HUES48 (cell line): Measurements from ENCODE around the gene STK32C.

Experiments
- H3K27ac ChIP-seq: one replicate; pipeline ENCODE4 v1.7.0; 2013; ENCODE audit warnings: low read depth, low read length, inconsistent platforms
- H3K27me3 ChIP-seq: 2 replicates; pipeline ENCODE4 v1.6.1; 2013; ENCODE audit warnings: mild to moderate bottlenecking, low read length; ENCODE audit not compliant: control insufficient read depth, insufficient read depth
- H3K36me3 ChIP-seq: 2 replicates; pipeline ENCODE4 v1.6.1; 2013; ENCODE audit warnings: low read length; ENCODE audit not compliant: control insufficient read depth, insufficient read depth
- H3K4me1 ChIP-seq: 2 replicates; pipeline ENCODE4 v1.6.1; 2013; ENCODE audit warnings: mild to moderate bottlenecking, low read length; ENCODE audit not compliant: control insufficient read depth, insufficient read depth
- H3K4me3 ChIP-seq: 2 replicates; pipeline ENCODE4 v1.5.1; 2013; ENCODE audit warnings: mild to moderate bottlenecking, low read depth, low read length
- H3K9ac ChIP-seq: 2 replicates; pipeline ENCODE4 v1.6.1; 2013; ENCODE audit warnings: mild to moderate bottlenecking, low read depth, low read length, moderate library complexity
- H3K9me3 ChIP-seq: 2 replicates; pipeline ENCODE4 v1.6.1; 2013; ENCODE audit warnings: low read length; ENCODE audit not compliant: control insufficient read depth, insufficient read depth

The STK32C gene

DNA sequence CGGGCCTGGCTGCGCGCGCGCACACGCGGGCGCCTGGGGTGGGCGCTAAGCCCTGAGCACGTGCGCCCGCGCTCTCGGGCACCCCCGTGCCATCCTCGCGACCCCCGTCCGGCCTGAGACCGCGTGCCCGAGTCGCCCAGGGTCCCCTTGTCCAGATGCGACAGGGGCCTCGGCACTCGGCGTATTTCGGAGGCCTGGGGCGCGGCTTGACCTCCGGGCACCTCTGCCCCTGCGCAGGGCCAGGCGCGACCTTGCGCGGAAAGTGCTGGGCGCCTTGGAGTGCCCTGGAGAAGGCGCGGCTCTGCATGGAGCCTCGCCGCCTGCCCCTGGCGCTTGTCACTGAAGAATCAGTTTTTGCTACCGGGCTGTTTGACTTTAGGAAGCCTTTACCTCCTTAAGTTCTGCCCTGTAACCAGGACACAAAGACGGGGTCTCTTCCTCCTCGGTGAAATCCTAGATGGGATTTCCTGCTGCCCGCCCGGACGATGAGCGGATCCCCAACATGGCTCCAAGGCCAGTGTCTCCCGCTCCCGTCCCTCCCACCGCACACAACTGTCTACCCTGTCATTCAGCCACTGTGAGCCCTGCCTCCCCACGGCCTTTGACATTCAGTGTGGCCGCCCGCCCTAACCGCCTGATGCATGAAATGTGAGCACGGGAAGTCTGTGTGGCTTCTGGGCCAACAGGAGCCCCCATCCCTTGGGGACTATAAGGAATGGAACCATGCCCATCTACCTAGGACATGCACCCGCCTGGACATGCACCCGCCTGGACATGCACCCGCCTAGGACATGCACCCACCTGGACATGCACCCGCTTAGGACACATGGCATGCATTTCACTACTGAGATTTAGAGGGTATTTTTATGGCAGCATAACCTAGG, 1.1 kb upstream of the STK32C start:
- H3K4me1 ChIP-seq: no peaks in the 10 kb centered on the region
- peaks cover 57% of the 10 kb centered on the region for H3K27me3 ChIP-seq
- H3K9me3 ChIP-seq: peaks cover 8% of the 10 kb centered on the region; the same call in 1 of the 2 replicates
- peak overlapping the region; percentile 85 for H3K4me3 ChIP-seq
- no peak overlapping the region for H3K27ac ChIP-seq
- no peak overlapping the region for H3K9ac ChIP-seq
- no peaks in the 10 kb centered on the region for H3K36me3 ChIP-seq

- no peaks in the 10 kb centered on the region for H3K36me3 ChIP-seq
- no peak overlapping the region for H3K27ac ChIP-seq
- peaks cover 8% of the 10 kb centered on the region; the same call in 1 of the 2 replicates for H3K9me3 ChIP-seq
- no peaks in the 10 kb centered on the region for H3K4me1 ChIP-seq
- no peak overlapping the region for H3K9ac ChIP-seq
- peak overlapping the region; percentile 59 for H3K4me3 ChIP-seq
- peaks cover 57% of the 10 kb centered on the region for H3K27me3 ChIP-seq
These were observed 642 bp downstream of the STK32C start for GRCh38 chr10:132306864-132307751.

GRCh38 chr10:132306343-132306685, 1.4 kb downstream of the STK32C start:
- Histone ChIP-seq H3K27ac (no peak overlapping the region), H3K9me3 (peaks cover 8% of the 10 kb centered on the region; the same call in 1 of the 2 replicates), H3K27me3 (peaks cover 57% of the 10 kb centered on the region), H3K36me3 (no peaks in the 10 kb centered on the region), H3K9ac (no peak overlapping the region), H3K4me1 (no peaks in the 10 kb centered on the region), H3K4me3 (no peak overlapping the region)

GRCh38 chr10:132305654-132306342, 2.0 kb downstream of the STK32C start:
- H3K27me3 ChIP-seq: peaks cover 52% of the 10 kb centered on the region
- H3K27ac ChIP-seq: no peak overlapping the region
- H3K36me3 ChIP-seq: no peaks in the 10 kb centered on the region
- no peaks in the 10 kb centered on the region for H3K4me1 ChIP-seq
- peaks cover 8% of the 10 kb centered on the region; the same call in 1 of the 2 replicates for H3K9me3 ChIP-seq
- no peak overlapping the region for H3K4me3 ChIP-seq
- H3K9ac ChIP-seq: no peak overlapping the region

DNA sequence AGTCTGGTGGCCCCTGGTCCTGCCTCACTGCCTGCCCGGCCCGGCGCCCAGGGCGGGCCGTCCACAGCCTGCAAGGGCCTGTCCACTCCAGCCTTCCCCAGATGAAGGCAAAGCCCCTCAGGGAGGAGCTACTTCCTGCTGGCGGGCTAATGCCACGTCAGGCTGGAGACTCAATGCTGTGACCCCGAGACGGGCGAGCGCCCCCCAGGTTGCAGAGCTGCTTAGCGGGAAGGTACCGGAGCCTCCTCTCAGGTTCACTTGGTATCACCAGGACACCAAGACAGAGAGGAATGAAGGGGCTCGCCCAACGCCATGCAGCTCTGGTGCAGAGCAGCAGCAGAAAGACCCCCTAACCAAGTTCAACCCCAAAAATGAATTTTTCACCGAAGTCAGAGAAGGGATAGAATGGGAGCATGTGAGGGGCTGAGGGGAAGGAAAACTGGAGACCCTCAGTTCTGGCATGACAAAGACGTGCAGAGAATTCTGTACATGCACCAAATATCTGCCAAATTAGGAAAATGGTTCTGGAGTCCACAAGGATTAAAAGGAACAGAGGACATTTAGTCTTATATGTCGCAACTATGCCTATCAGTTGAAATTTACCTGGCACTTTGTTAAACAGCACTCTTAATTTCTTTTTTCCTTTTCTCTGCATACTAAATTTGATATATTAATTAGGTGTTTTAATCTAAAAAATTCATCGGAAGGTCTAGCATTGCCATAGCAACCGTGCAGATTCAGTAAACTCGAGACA, 2.8 kb downstream of the STK32C start:
- no peak overlapping the region for H3K4me3 ChIP-seq
- H3K9ac ChIP-seq: no peak overlapping the region
- peaks cover 43% of the 10 kb centered on the region for H3K27me3 ChIP-seq
- no peaks in the 10 kb centered on the region for H3K4me1 ChIP-seq
- no peaks in the 10 kb centered on the region for H3K36me3 ChIP-seq
- H3K9me3 ChIP-seq: peaks cover 8% of the 10 kb centered on the region; the same call in 1 of the 2 replicates
- H3K27ac ChIP-seq: no peak overlapping the region

- Histone ChIP-seq H3K9me3 (peaks cover 8% of the 10 kb centered on the region; the same call in 1 of the 2 replicates), H3K36me3 (no peaks in the 10 kb centered on the region), H3K27me3 (peaks cover 29% of the 10 kb centered on the region), H3K4me1 (no peaks in the 10 kb centered on the region), H3K9ac (no peak overlapping the region), H3K27ac (no peak overlapping the region), H3K4me3 (no peak overlapping the region)
These were observed 4.2 kb downstream of the STK32C start for GRCh38 chr10:132303361-132304115.

GRCh38 chr10:132302421-132303310, 5.1 kb downstream of the STK32C start:
- Histone ChIP-seq H3K4me1 (no peaks in the 10 kb centered on the region), H3K36me3 (no peaks in the 10 kb centered on the region), H3K9me3 (peaks cover 8% of the 10 kb centered on the region; the same call in 1 of the 2 replicates), H3K9ac (no peak overlapping the region), H3K27ac (no peak overlapping the region), H3K4me3 (no peak overlapping the region), H3K27me3 (peaks cover 28% of the 10 kb centered on the region)

DNA sequence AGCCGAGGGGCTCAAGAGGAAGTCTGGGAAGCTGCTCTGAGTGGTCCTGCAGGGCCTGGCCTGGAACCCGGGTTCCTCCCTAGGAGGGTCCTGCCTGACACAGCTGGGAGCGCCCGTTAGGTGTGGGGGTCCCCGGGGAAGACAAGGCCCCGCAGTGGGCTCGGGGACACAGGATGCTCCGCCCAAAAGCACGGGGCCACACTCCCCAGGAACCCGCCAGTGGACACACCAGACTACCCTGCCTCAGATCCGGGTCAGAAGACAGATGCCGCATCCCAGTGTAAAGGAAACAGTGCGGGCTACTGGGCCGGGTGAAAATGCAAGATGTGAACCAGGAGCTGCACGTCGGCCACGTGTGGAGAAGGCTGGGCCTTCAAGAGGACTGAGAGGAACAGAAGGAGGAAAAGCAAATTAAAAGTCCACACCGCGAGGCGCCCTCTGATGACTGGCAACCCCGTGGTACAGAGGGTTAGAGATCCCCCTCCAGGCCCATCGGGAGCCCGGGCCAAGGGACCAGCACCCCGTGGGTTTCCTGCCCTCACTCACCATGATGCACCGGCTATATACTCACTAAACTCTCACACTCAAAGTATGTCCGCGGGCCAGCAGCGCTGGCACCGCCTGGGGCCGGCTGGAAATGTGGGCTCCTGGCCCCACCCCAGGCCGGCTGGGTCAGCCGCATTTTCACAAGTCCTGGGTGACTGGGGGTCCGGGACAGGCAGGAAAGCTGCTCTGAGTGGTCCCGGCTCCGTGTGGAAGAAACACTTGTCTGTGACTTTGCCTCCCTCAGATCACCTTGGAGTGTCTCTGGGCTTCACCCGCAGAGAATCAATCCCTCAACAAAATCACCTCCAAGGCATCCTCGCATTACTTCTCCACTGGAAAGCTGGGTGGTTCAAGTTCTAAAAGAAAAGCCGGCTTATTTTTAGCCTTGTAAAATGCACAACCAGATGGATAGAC, 6.1 kb downstream of the STK32C start:
- no peaks in the 10 kb centered on the region for H3K4me1 ChIP-seq
- H3K9me3 ChIP-seq: peaks cover 8% of the 10 kb centered on the region; the same call in 1 of the 2 replicates
- no peak overlapping the region for H3K27ac ChIP-seq
- H3K9ac ChIP-seq: no peak overlapping the region
- H3K4me3 ChIP-seq: no peak overlapping the region
- no peaks in the 10 kb centered on the region for H3K36me3 ChIP-seq
- H3K27me3 ChIP-seq: peaks cover 20% of the 10 kb centered on the region
